AG04450 (cell line): Measurements from ENCODE around the gene CALY. TPM values are rescaled to one million over a fixed set of nuclear protein-coding genes. Genes with fewer than 3 reads are reported as not detected.

Source experiments
- CTCF ChIA-PET: fragments of 300-600, 350-600 bp; formaldehyde crosslinking; extraction: SDS; loops from one replicate; lab custom pipeline; 2022; ENCODE audit warnings: antibody characterized with exemption, inconsistent platforms; lab: Charles Lee
- POLR2A ChIA-PET: fragments of 350-600 bp; formaldehyde crosslinking; extraction: SDS; loops from one replicate; lab custom pipeline; 2021; ENCODE audit warnings: antibody characterized with exemption, inconsistent platforms; lab: Yijun Ruan, JAX
- DNase-seq: peaks from one replicate; pipeline ENCODE4 v3.0.0-alpha.2; 2011; ENCODE audit warnings: low read depth, low spot score
- H3K27ac ChIP-seq: one replicate; pipeline ENCODE4 v1.5.1; 2012; ENCODE audit warnings: low read depth, low read length, control low read depth
- H3K27me3 ChIP-seq: one replicate; pipeline ENCODE4 v1.6.0; 2012; ENCODE audit warnings: low read length; ENCODE audit not compliant: control insufficient read depth, insufficient read depth
- H3K4me3 ChIP-seq: 2 replicates; pipeline ENCODE4 v1.5.1; 2011; ENCODE audit warnings: mild to moderate bottlenecking, low read depth, low read length, control low read depth
- H3K9me3 ChIP-seq: 2 replicates; pipeline ENCODE4 v1.5.1; 2012; ENCODE audit warnings: low read length; ENCODE audit not compliant: control insufficient read depth, insufficient read depth
- CTCF ChIP-seq: IDR thresholded peaks from 2 replicates; pipeline ENCODE4 v1.5.1; 2011; ENCODE audit warnings: low read depth, low read length, control low read depth, inconsistent platforms
- polyA plus RNA-seq: library from polyadenylated mRNA; depleted of rRNA; stranded (reverse); fragments of >200 nt; gene quantifications from 2 replicates; pipeline ENCODE4 v1.2.3, GENCODE V29; 2011

CALY gene
- polyA plus RNA-seq, 1 experiment: 0.16 TPM

- H3K9me3 ChIP-seq: no peaks in the 10 kb centered on the region
- H3K27me3 ChIP-seq: no peaks in the 10 kb centered on the region
- TF ChIP-seq CTCF: no peak
- POLR2A ChIA-PET: no interaction called here
- no peak overlapping the region for H3K27ac ChIP-seq
- no peak for DNase-seq
- H3K4me3 ChIP-seq: no peak overlapping the region
- CTCF ChIA-PET: no interaction called here
Observed at GRCh38 chr10:133365461-133366129, 28.9 kb upstream of the CALY start.

- Histone ChIP-seq H3K9me3 (no peaks in the 10 kb centered on the region; the same call in 1 of the 2 replicates), H3K27me3 (no peaks in the 10 kb centered on the region), H3K27ac (no peak overlapping the region), H3K4me3 (no peak overlapping the region)
- ChIA-PET CTCF (interaction anchor here (1.7 kb wide), 1 partner anchor 35 kb away, joined by 5 read pairs; no protein-coding TSS in a partner anchor), POLR2A (no interaction called here)
- no peak for DNase-seq
- TF ChIP-seq CTCF: no peak
Observed at GRCh38 chr10:133364645-133365431, 28.1 kb upstream of the CALY start.

- H3K27me3 ChIP-seq: no peaks in the 10 kb centered on the region
- DNase-seq: no peak
- CTCF ChIA-PET: interaction anchor here (1.7 kb wide), 1 partner anchor 33 kb away, joined by 5 read pairs; no protein-coding TSS in a partner anchor
- no peaks in the 10 kb centered on the region; the same call in 1 of the 2 replicates for H3K9me3 ChIP-seq
- POLR2A ChIA-PET: no interaction called here
- no peak for TF ChIP-seq CTCF
- no peak overlapping the region for H3K4me3 ChIP-seq
- no peak overlapping the region for H3K27ac ChIP-seq
Observed at GRCh38 chr10:133362846-133363245, 26.1 kb upstream of the CALY start.

- Histone ChIP-seq H3K27me3 (no peaks in the 10 kb centered on the region), H3K27ac (no peak overlapping the region), H3K9me3 (no peaks in the 10 kb centered on the region; the same call in 1 of the 2 replicates), H3K4me3 (no peak overlapping the region)
- CTCF ChIA-PET: interaction anchor here (2.1 kb wide), 1 partner anchor 32 kb away, joined by 20 read pairs; no protein-coding TSS in a partner anchor
- no peak for TF ChIP-seq CTCF
- POLR2A ChIA-PET: interaction anchor here (1.1 to 1.9 kb wide), 2 partner anchors 8 to 11 kb away, joined by 3 to 4 read pairs; no protein-coding TSS in a partner anchor
- DNase-seq: no peak
Observed at GRCh38 chr10:133361773-133362441, 25.2 kb upstream of the CALY start.
